GM15510 (cell line): ENCODE measurements around the gene AMIGO2.

Experiments
- POLR2A ChIP-seq: IDR thresholded peaks from 3 replicates; pipeline ENCODE4 v1.6.1; 2011; ENCODE audit warnings: borderline replicate concordance; ENCODE audit not compliant: insufficient read length; ENCODE audit errors: extremely low read depth

Gene AMIGO2, protein sequence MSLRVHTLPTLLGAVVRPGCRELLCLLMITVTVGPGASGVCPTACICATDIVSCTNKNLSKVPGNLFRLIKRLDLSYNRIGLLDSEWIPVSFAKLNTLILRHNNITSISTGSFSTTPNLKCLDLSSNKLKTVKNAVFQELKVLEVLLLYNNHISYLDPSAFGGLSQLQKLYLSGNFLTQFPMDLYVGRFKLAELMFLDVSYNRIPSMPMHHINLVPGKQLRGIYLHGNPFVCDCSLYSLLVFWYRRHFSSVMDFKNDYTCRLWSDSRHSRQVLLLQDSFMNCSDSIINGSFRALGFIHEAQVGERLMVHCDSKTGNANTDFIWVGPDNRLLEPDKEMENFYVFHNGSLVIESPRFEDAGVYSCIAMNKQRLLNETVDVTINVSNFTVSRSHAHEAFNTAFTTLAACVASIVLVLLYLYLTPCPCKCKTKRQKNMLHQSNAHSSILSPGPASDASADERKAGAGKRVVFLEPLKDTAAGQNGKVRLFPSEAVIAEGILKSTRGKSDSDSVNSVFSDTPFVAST

DNA sequence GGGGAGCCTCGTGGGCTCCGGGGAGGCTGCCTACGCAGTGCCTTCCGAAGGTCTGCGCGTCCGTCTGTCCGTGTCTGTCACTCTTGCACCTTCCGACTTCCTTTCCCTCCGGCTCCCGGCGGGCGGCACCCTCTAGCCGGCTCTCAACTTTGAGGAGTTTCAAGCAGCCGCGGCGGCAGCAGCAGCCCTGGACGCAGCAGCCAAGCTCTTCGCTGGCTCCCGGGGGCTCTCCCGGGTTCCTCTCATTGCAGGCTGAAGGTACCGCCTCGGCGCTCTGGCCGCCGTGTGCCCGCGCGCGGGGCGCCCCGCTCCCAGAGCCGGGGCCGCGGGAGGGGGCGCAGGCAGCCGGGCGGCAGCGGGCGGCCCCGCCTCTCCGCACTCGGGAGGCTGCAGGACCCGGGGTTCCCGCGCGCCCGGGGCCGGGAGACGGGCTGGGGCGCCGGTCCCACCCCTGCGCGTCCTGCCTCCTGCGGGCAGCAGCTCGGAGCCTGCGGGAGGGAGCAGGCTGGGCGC, at the start of gene AMIGO2, which contains the start of gene PCED1B:
TSS of gene AMIGO2 (minus strand) at position 492 of the 513 bp plus-strand sequence. CDS start 957 bp downstream, outside the sequence.
TSS of gene PCED1B (plus strand) at position 154 of the 513 bp plus-strand sequence. CDS start 155,443 bp downstream, outside the sequence.
- no peak for TF ChIP-seq POLR2A

DNA sequence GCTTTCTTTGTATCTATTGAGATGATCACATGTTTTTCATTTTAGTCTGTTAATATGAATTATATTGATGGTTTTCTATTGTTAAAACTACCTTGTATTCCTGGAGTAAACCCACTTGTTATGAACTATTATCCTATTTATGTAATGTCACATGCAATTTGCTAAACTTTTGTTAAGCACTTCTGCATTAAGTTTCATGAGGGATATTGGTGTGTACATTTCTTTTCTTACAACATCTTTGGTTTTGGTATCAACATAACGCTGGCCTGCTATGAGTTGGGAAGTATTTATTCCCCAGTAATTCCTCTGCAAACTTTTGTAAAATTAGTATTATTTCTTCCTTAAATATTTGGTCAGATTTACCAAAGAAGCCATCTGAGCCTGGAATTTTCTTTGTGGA, 46.5 kb upstream of the AMIGO2 start:
- no peak for TF ChIP-seq POLR2A

DNA sequence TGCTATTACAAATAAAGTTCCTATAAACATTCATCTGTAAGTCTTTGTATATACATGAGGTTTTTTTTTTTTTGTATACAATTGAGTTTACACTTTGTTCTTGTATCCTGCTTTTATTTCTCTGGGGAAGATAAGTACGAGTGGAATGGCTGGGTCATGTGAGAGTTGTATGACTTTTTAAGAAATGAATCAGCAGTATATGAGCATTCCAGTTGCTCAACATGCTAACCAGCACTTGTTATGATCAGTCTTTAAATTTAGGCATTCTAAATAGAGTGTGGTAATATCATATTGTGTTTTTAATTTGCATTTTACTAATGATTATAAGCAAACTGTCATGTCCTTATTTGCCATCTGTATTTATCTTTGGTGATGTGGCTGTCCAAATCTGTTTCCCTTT, 44.7 kb upstream of the AMIGO2 start:
- TF ChIP-seq POLR2A: no peak

DNA sequence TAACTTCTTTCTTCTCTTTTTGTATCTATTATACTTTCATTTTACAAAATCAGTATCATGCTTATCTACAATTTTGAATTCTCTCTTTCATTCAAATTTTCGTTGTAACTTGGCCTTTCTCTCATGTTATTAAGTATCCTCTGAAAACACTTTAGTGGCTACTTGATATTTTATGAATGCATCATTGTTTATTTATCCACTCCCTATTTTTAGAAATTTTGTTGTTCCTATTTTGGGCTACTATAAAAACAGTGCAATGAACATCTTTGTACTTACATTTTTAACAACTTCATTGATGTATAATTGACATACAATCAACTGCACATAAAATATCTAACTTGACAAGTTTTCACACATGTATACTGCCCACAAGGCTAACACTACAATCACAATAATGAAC, 44.0 kb upstream of the AMIGO2 start:
- no peak for TF ChIP-seq POLR2A

DNA sequence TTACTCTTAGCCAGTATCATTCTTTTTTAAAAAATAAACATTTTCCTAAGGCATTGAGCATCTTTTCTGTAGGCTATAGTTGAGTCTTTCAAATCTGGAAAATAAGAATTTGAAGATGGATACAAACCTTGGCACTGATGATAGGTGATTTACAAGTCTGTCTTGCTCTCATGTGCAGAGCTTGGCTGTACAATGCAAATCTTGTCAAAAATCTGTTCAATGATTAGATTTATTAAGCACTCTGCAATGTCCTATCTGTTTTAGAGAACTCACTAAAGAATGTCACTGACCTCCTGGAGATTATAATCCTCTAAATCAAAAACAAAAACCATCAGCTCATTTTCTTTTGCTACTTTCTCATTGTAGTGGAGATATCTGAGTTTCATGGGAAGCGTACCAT, 42.8 kb upstream of the AMIGO2 start:
- no peak for TF ChIP-seq POLR2A

DNA sequence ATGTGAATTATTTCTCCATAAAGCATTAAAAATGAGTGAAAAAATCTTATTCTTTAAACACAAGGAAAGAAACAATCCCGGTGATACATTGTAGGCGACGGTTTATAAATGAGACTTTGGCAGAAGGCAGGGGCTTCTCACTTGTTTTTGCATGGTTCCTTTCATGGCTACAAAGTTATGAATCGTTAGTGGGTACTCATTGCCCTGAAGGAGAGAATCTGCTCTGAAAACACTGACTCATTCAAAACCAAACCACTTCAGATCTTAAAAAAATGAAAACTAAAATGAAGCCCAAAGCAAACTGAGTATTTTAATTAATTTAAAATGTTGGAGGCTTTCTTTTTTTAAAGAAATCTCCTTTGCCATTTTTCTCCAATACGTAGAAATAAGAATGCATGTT, 41.4 kb upstream of the AMIGO2 start:
- no peak for TF ChIP-seq POLR2A

DNA sequence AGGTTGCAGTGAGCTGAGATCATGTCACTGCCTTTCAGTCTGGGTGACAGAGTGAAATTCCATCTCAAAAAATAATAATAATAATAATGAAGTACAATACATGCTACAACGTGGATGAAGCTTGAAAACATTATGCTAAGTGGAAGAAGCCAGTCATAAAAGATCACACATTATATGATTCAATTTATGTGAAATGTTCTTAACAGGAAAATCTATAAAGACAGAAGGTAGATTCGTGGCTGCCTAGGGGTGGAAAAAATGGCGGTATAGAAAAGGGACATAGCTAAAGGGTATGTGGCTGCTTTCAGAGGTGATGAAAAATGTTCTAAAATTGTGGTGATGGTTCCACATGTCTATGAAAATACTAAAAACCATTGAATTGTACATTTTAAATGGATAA, 41.0 kb upstream of the AMIGO2 start:
- no peak for TF ChIP-seq POLR2A

DNA sequence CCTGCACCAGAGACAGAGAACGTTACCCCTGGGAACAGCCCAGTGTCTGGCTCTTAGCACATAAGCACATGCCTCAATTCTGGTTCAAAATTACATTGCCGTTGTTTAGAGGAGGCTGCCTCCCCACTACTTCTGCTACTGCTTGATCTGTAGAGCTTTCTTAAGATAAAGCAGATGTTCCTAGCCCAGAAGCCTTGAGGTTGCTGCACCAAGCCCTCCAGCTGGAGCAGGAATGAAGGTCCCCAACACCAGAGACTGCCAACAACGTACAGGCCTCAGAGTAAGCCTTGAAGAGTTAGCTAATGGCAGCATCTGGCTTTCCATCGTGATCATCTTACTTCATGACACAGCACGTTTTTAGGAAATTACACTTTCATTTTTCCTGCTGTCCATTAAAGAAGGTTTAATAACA, 34.7 kb upstream of the AMIGO2 start:
- TF ChIP-seq POLR2A: no peak

DNA sequence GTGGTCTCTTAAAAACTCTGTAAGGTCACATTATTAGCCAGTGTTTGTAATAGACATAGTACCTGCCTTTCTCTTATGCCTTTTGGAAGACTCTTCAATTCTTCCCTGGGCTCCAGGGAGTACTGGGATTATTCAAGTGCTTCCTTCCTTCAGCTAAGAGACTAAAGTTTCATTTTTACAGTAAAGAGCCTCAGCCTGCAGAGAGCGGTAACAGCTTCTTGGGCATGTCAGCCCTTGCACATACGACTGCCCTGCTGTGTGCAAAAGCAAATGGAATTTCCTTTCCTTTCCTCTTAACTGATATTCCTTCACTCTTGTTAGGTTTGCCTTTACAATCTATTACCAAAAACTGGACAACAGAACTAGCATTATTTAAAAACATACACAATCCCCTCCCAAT, 32.9 kb upstream of the AMIGO2 start:
- no peak for TF ChIP-seq POLR2A

DNA sequence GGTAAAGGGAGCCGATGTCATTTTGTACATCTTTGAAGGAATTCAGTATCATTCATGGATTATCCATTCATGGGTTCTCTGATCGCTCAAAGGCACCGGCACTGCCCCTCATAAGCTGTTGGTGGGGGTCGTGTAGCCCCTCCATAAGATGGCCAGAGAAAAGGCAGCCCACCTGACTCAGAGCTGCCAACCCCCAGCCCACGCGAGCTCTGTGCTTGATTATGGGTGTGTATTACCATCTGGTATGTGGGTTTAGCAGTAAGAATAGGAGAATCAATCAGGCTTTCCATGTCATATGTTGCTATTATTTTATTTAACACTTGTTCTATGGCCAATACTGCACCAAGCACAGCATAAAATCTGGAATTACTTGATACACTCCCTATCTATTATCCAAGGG, 32.1 kb upstream of the AMIGO2 start:
- no peak for TF ChIP-seq POLR2A

DNA sequence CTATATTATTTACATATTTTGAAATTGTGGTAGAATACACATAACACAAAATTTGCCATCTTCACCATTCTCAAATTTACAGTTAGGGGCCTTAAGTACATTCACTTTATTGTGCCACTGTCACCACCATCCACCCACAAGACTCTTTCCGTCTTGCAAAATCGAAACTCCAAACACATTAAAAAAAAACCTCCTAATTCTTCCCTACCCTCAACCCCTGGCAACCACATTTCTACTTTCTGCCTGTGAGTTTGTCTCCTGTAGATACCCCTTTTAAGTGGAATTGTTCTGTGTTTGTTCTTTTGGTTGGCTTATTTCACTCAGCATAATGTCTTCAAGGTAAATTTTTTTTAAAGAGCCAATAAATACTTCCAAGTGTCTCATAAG, 31.6 kb upstream of the AMIGO2 start:
- no peak for TF ChIP-seq POLR2A

DNA sequence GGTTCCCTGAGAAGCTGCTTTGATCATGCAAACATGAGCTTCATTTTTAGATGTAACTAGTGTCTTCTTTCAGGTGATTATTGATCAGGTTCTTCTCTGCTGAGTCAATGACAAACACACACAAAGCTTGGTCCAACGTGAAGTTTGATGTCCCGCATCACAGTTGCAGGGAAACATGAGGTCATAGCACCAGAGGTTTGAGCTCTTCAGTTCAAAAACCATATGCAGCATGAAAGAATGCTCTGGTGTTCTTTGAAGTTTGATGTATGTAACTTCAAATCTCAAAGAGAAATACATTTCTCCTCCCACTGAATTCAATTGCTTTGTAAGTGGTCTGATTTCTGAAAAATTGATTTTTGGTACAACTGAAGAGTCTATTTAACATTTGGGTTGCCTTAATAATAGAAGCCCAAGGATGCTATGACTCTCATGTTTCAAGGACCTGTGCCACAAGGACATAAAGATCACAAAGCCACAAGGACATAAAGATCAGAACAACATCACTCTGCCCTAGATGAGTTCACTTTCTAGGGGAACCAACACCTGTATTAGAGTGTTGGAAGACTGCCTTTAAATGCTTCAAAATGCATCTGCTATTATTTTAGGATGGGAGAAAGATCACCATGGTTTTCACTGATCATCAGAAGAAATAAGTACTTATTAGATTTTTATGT, 31.1 kb upstream of the AMIGO2 start:
- TF ChIP-seq POLR2A: no peak

DNA sequence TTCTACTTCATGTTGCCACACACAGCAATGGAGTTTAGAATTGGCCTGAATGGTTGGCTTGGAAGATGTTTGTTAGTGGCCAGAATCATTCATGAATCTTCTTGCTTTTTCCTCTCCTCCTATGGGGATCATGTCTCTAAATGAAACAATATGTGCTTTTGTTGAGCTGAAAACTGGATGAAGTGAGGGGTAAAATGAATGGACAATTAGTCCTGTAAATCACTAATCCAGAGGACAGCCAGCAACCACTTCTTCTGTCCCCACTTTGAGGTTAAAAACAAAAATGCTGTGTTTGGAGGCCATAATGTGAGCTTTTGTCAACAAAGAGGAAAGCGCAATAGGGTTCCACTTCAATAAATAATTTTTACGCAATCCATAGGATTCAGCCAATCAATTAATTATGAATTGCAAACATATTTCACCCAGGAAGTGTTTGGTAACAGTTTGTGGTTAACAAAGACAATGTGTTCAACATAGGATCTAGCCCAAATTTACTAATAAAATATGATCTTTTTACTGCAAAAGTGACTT, 30.3 kb upstream of the AMIGO2 start:
- no peak for TF ChIP-seq POLR2A

DNA sequence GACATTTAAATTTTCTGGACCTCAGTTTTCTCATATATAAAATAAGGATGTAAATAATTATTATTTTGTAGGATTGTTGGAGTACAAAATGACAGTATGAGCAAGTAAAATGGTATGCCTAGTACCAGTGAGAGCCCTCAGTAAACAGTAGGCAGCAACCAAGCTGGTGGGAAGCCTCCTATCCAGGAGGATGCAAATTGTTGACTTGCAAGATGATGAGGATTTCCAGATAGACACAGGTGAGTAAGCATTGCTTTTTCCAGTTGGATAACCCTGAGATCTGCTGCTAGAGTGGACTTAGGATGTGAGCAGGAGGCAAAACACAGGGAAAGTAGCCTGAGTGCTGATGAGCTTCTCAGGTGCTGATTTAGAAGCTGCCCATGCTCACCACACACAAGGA, 28.2 kb upstream of the AMIGO2 start:
- no peak for TF ChIP-seq POLR2A

DNA sequence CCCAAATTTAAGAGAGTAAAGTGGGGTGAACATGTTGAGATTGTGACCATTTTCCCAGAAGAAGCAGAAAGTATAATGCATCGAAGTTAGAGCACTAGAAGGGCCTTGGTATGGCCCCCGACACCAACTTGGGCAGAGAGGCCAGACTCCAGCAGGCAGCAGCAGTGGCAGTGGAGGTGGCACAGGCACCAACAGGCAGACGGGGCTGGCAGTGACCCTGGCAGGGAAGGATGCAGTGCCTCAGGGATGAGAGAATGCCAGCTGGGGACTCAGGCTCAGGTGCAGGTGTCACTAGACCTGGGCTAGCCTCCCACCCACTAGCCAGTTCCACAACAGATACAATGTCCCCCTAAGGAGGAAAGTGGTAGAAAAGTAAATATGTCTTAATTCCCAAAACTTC, 27.7 kb upstream of the AMIGO2 start:
- TF ChIP-seq POLR2A: no peak
